Keratinocyte (primary cell): Measurements from ENCODE around the gene ACSF3.

Experiments
- EZH2 ChIP-seq: IDR thresholded peaks from one replicate; pipeline ENCODE4 v1.6.1; 2012; ENCODE audit warnings: inconsistent platforms, mild to moderate bottlenecking, low read length, moderate library complexity
- TF ChIP-seq, protein P1 (sequence below), 3 experiments: IDR thresholded peaks in 1 of 3; conservative IDR thresholded peaks in 1 of 3; optimal IDR thresholded peaks in 1 of 3; 2 replicates in 2 of 3; 3 replicates in 1 of 3; pipeline versions ENCODE3 to v1.5.1; 2011; ENCODE audit warnings: low read length in 3 of 3, mild to moderate bottlenecking in 3 of 3, moderate library complexity in 2 of 3, control low read depth in 1 of 3, inconsistent platforms in 1 of 3; ENCODE audit not compliant: insufficient read depth in 2 of 3; ENCODE audit errors: extremely low read depth in 1 of 3

DNA sequence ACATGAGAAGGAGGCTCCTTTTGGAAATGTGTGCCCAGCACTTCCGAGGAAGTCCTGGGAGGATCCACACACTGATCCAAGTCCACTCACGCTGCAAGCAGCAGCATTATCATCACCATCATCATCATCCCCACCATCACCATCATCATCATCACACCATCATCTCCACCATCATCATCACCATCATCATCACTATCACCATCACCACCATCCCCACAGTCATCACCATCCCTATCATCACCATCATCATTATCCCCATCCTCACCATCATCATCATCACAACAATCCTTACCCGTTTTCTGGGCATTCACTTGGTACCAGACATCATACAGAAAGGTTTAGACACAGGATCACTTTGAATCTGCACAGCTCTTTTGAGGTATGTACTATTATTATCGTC is 47.8 kb upstream of the ACSF3 start:
- TF ChIP-seq, protein P1, sequence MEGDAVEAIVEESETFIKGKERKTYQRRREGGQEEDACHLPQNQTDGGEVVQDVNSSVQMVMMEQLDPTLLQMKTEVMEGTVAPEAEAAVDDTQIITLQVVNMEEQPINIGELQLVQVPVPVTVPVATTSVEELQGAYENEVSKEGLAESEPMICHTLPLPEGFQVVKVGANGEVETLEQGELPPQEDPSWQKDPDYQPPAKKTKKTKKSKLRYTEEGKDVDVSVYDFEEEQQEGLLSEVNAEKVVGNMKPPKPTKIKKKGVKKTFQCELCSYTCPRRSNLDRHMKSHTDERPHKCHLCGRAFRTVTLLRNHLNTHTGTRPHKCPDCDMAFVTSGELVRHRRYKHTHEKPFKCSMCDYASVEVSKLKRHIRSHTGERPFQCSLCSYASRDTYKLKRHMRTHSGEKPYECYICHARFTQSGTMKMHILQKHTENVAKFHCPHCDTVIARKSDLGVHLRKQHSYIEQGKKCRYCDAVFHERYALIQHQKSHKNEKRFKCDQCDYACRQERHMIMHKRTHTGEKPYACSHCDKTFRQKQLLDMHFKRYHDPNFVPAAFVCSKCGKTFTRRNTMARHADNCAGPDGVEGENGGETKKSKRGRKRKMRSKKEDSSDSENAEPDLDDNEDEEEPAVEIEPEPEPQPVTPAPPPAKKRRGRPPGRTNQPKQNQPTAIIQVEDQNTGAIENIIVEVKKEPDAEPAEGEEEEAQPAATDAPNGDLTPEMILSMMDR (optimal IDR thresholded peaks at IDR 0.05 in 1 of 3, IDR thresholded peaks at IDR 0.05 in 1 of 3, conservative IDR thresholded peaks at IDR 0.05 in 1 of 3; ENCODE audit: extremely low read depth in 1 of 3, insufficient read depth in 2 of 3, low read length in 3 of 3): no peak
- no peak for TF ChIP-seq EZH2
